Prostate gland (tissue), 2 donors: ENCODE results near the gene RILPL1.

Experiments used
- POLR2A ChIP-seq: fragments of 450-650 bp; IDR thresholded peaks from one replicate; pipeline ENCODE4 v1.6.1; 2016; ENCODE audit warnings: antibody characterized with exemption, mild to moderate bottlenecking
- POLR2AphosphoS5 ChIP-seq: sonication (generic); formaldehyde crosslinking; IDR thresholded peaks from one replicate; pipeline ENCODE4 v1.6.1; 2017; ENCODE audit warnings: antibody characterized with exemption
- TF ChIP-seq, protein P1 (sequence below), 4 experiments: fragments of 200-600 bp in 2 of 4; fragments of 450-650 bp in 2 of 4; sonication (generic) in 2 of 4; IDR thresholded peaks; 1 replicate in 3 of 4; 2 replicates in 1 of 4; pipeline ENCODE4 v1.5.1; 2016 to 2019; ENCODE audit warnings: antibody characterized with exemption in 4 of 4, mild to moderate bottlenecking in 2 of 4, moderate library complexity in 2 of 4

DNA sequence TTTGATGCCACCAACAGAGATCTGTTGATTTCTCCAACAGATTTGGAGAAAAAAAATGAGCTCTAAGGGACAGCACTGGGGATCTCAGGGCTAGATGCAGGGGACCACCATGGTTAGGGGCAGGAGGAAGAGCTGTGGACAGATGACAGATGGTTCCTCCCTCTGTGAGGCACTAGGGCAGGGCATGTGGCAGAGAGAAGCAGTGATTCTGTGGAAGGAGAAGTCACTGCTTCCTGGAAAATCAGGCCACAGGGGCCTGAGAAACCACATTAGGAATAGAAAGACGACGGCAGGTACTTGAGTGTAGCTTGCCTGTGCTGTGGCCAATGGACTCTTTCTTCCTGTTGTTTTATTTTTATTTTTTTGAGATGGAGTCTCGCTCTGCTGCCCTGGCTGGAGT lies 25.9 kb upstream of the RILPL1 start:
- TF ChIP-seq, protein P1, sequence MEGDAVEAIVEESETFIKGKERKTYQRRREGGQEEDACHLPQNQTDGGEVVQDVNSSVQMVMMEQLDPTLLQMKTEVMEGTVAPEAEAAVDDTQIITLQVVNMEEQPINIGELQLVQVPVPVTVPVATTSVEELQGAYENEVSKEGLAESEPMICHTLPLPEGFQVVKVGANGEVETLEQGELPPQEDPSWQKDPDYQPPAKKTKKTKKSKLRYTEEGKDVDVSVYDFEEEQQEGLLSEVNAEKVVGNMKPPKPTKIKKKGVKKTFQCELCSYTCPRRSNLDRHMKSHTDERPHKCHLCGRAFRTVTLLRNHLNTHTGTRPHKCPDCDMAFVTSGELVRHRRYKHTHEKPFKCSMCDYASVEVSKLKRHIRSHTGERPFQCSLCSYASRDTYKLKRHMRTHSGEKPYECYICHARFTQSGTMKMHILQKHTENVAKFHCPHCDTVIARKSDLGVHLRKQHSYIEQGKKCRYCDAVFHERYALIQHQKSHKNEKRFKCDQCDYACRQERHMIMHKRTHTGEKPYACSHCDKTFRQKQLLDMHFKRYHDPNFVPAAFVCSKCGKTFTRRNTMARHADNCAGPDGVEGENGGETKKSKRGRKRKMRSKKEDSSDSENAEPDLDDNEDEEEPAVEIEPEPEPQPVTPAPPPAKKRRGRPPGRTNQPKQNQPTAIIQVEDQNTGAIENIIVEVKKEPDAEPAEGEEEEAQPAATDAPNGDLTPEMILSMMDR (IDR thresholded peaks at IDR 0.05), result no peak
- TF ChIP-seq POLR2A (no peak), POLR2AphosphoS5 (no peak)
